Parathyroid adenoma (tissue), 2 donors: ENCODE results near the gene CYB561D1.

Experiments used
- H2AFZ ChIP-seq: fragments of 300-600 bp; sonication (generic); one replicate; pipeline ENCODE4 v1.7.0; 2017; ENCODE audit warnings: antibody characterized with exemption, mild to moderate bottlenecking
- H3K27ac ChIP-seq: fragments of 300-600 bp; sonication (generic); one replicate; pipeline ENCODE4 v1.7.0; 2017
- H3K27me3 ChIP-seq: fragments of 300-600 bp; sonication (generic); one replicate; pipeline ENCODE4 v1.7.0; 2017; ENCODE audit warnings: low read length; ENCODE audit not compliant: control insufficient read depth, insufficient read depth
- H3K36me3 ChIP-seq: fragments of 300-600 bp; sonication (generic); one replicate; pipeline ENCODE4 v1.7.0; 2017; ENCODE audit warnings: low read length; ENCODE audit not compliant: control insufficient read depth, insufficient read depth
- H3K4me1 ChIP-seq: fragments of 300-600 bp; sonication (generic); one replicate; pipeline ENCODE4 v1.7.0; 2017; ENCODE audit warnings: control low read depth
- H3K4me2 ChIP-seq: fragments of 300-600 bp; sonication (generic); one replicate; pipeline ENCODE4 v1.7.0; 2017; ENCODE audit warnings: low read length
- H3K4me3 ChIP-seq: fragments of 300-600 bp; sonication (generic); one replicate; pipeline ENCODE4 v1.7.0; 2017; ENCODE audit warnings: low read depth, low read length
- H3K79me2 ChIP-seq: fragments of 300-600 bp; sonication (generic); one replicate; pipeline ENCODE4 v1.7.0; 2017; ENCODE audit warnings: control low read depth
- H3K9ac ChIP-seq: fragments of 300-600 bp; sonication (generic); one replicate; pipeline ENCODE4 v1.7.0; 2017; ENCODE audit warnings: mild to moderate bottlenecking
- H3K9me3 ChIP-seq: fragments of 300-600 bp; sonication (generic); one replicate; pipeline ENCODE4 v1.7.0; 2017; ENCODE audit warnings: low read length; ENCODE audit not compliant: control insufficient read depth
- CTCF ChIP-seq: fragments of 300-600 bp; sonication (generic); IDR thresholded peaks from one replicate; pipeline ENCODE4 v1.7.0; 2017; ENCODE audit warnings: antibody characterized with exemption, mild to moderate bottlenecking
- donor health status: primary hyperparathyroidism.

CYB561D1 gene

GRCh38 chr1:109514846-109515245 is 21.0 kb downstream of the CYB561D1 start:
- Histone ChIP-seq H3K27ac (no peak overlapping the region), H3K27me3 (no peaks in the 10 kb centered on the region), H3K4me2 (no peak overlapping the region), H2AFZ (no peak overlapping the region), H3K36me3 (no peaks in the 10 kb centered on the region), H3K9me3 (no peaks in the 10 kb centered on the region), H3K4me3 (no peak overlapping the region), H3K4me1 (no peaks in the 10 kb centered on the region), H3K9ac (no peak overlapping the region), H3K79me2 (no peaks in the 10 kb centered on the region)
- no peak for TF ChIP-seq CTCF

- H3K79me2 ChIP-seq = no peaks in the 10 kb centered on the region
- H3K4me2 ChIP-seq = no peak overlapping the region
- no peak overlapping the region for H3K9ac ChIP-seq
- no peaks in the 10 kb centered on the region for H3K36me3 ChIP-seq
- H3K4me1 ChIP-seq = no peaks in the 10 kb centered on the region
- H3K27ac ChIP-seq = no peak overlapping the region
- no peak for TF ChIP-seq CTCF
- no peaks in the 10 kb centered on the region for H3K9me3 ChIP-seq
- H3K4me3 ChIP-seq = no peak overlapping the region
- no peaks in the 10 kb centered on the region for H3K27me3 ChIP-seq
- H2AFZ ChIP-seq = no peak overlapping the region
Measured at GRCh38 chr1:109516872-109517271, 23.0 kb downstream of the CYB561D1 start.

GRCh38 chr1:109517337-109517736 is 23.4 kb downstream of the CYB561D1 start:
- TF ChIP-seq CTCF = no peak
- Histone ChIP-seq H3K4me3 (no peak overlapping the region), H3K4me1 (no peaks in the 10 kb centered on the region), H3K9me3 (no peaks in the 10 kb centered on the region), H3K4me2 (no peak overlapping the region), H3K9ac (no peak overlapping the region), H3K79me2 (no peaks in the 10 kb centered on the region), H3K36me3 (no peaks in the 10 kb centered on the region), H3K27ac (no peak overlapping the region), H2AFZ (no peak overlapping the region), H3K27me3 (no peaks in the 10 kb centered on the region)

GRCh38 chr1:109521002-109521951 is 27.4 kb downstream of the CYB561D1 start:
- H2AFZ ChIP-seq = no peak overlapping the region
- no peak for TF ChIP-seq CTCF
- no peak overlapping the region for H3K27ac ChIP-seq
- no peaks in the 10 kb centered on the region for H3K36me3 ChIP-seq
- H3K27me3 ChIP-seq = no peaks in the 10 kb centered on the region
- no peaks in the 10 kb centered on the region for H3K9me3 ChIP-seq
- H3K4me2 ChIP-seq = no peak overlapping the region
- H3K4me3 ChIP-seq = no peak overlapping the region
- no peak overlapping the region for H3K9ac ChIP-seq
- no peaks in the 10 kb centered on the region for H3K4me1 ChIP-seq
- H3K79me2 ChIP-seq = no peaks in the 10 kb centered on the region

- TF ChIP-seq CTCF = no peak
- Histone ChIP-seq H3K4me3 (no peak overlapping the region), H2AFZ (no peak overlapping the region), H3K27ac (no peak overlapping the region), H3K9me3 (no peaks in the 10 kb centered on the region), H3K9ac (no peak overlapping the region), H3K79me2 (no peaks in the 10 kb centered on the region), H3K27me3 (no peaks in the 10 kb centered on the region), H3K36me3 (no peaks in the 10 kb centered on the region), H3K4me1 (no peaks in the 10 kb centered on the region), H3K4me2 (no peak overlapping the region)
Measured at GRCh38 chr1:109522026-109522425, 28.1 kb downstream of the CYB561D1 start.
